ENCODE data around the gene UMODL1. TPM values are rescaled to one million over a fixed set of nuclear protein-coding genes. Genes with fewer than 3 reads are reported as not detected.

UMODL1 gene
- total and polyA plus RNA-seq, 2 donors (not counting 1 experiment from before 2014, with no cell fraction given) = not detected

DNA sequence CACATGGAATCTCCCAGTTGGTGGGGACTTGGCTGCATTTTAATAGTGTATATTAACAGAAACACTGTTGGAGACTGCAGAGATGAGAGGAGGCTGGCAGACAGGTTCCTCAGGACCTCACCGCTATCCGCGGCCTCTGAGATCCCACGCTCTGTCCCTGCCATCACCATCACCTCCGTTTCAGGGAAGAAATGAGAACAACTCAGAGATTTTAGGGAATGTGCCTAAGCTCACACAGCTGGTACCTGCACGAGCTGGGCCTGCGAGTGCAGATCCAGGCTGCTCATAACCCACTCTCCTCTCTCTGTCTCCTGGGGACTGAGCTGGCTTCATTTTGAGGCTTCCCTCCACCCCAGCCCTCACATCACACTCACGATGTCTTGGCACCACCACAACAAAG is 62.0 kb downstream of the UMODL1 start:
- Histone ChIP-seq H3K27ac (ENCODE audit: insufficient read depth, low read length) (no peak overlapping the region), H3K4me1 (ENCODE audit: control insufficient read depth, extremely low read depth, insufficient read depth, low read length) (no peaks in the 10 kb centered on the region), H3K9ac (ENCODE audit: insufficient read depth, low read length) (no peak overlapping the region), H4K20me1 (ENCODE audit: control insufficient read depth, extremely low read depth, insufficient read depth, low read length) (no peaks in the 10 kb centered on the region), H3K4me3 (replicated peaks in 1 of 4; ENCODE audit: control extremely low read depth in 1 of 4, insufficient read depth in 1 of 4, low read depth in 3 of 4, low read length in 4 of 4) (no peak overlapping the region), H3K27me3 (ENCODE audit: control insufficient read depth, insufficient read depth, low read length) (peaks cover 13% of the 10 kb centered on the region), H3K36me3 (ENCODE audit: control insufficient read depth, insufficient read depth, low read length) (no peaks in the 10 kb centered on the region), H2AFZ (ENCODE audit: low read length) (no peak overlapping the region), H3K4me2 (ENCODE audit: extremely low read depth, insufficient read depth, low read length) (no peak overlapping the region), H3K79me2 (ENCODE audit: control insufficient read depth, insufficient read depth, low read length) (no peaks in the 10 kb centered on the region), H3K9me3 (ENCODE audit: control insufficient read depth, insufficient read depth, low read depth, low read length) (no peaks in the 10 kb centered on the region)
- TF ChIP-seq, protein P1, sequence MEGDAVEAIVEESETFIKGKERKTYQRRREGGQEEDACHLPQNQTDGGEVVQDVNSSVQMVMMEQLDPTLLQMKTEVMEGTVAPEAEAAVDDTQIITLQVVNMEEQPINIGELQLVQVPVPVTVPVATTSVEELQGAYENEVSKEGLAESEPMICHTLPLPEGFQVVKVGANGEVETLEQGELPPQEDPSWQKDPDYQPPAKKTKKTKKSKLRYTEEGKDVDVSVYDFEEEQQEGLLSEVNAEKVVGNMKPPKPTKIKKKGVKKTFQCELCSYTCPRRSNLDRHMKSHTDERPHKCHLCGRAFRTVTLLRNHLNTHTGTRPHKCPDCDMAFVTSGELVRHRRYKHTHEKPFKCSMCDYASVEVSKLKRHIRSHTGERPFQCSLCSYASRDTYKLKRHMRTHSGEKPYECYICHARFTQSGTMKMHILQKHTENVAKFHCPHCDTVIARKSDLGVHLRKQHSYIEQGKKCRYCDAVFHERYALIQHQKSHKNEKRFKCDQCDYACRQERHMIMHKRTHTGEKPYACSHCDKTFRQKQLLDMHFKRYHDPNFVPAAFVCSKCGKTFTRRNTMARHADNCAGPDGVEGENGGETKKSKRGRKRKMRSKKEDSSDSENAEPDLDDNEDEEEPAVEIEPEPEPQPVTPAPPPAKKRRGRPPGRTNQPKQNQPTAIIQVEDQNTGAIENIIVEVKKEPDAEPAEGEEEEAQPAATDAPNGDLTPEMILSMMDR (conservative IDR thresholded peaks at IDR 0.05 in 1 of 2, IDR thresholded peaks at IDR 0.05 in 1 of 2; ENCODE audit: low read depth in 1 of 2, low read length in 2 of 2) = no peak
- no peak for TF ChIP-seq EZH2 (IDR thresholded peaks at IDR 0.05; ENCODE audit: low read length, missing control alignments)
- no peak for DNase-seq (ENCODE audit: low read depth in 2 of 2)

DNA sequence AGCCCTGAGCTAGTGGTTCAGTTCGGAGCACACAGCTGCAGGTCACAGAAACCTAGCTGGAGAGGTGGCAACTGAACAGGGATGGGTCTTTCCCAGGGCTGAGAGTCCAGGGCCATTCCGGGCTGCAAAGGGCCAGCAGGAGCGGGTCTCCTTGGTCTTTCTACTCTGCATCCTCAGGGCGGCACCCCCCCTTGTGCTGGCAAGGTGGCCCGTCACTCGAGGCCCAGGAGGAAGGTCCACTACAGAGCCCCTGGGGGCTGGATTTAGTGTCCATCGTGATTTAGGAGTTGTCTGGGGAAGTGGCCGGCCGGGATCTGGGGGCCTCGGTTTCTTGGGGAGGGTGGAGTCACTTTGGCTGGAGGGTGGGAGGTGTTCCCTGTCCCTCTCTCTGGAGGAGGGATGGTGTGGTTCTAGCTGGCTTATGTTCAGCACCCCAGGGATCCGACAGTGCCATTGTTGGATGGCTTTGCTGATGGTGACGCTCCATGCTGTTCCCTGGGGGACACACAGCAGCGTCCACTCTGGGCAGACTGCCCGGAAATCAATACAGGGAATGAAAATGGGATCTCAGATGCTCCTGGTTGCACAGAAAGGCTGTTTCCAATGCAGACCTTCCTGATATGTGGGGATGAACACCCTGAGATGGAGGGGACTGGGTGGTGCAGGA is 64.4 kb downstream of the UMODL1 start:
- H3K36me3 ChIP-seq (ENCODE audit: control insufficient read depth, insufficient read depth, low read length) = no peaks in the 10 kb centered on the region

DNA sequence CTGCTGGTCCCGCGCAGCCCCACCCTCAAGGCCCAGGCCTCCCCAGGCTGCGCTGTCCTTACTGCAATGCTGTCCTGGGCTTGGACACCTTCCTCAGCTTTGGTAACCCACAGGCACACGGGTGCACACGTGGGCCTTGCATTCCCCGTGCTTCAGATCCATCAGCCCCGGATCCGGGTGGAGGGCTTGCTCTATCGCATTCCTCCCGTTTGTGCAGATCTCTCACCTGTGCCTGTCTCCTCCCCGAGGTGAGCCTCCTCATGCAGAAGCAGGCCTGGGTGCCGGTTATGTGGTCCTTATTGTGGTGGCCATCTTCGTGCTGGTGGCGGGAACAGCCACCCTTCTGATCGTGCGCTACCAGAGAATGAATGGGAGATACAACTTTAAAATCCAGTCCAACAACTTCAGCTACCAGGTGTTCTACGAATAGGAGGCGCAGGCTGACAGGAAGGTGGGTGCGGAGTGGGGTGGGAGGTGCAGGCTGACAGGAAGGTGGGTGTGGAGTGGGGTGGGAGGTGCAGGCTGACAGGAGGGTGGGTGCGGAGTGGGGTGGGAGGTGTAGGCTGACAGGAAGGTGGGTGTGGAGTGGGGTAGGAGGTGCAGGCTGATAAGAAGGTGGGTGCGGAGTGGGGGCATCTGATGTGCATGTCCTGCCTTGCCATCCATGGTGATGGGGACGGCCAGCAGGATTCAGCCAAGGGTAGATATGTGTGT is 66.2 kb downstream of the UMODL1 start:
- no peak overlapping the region for H3K4me3 ChIP-seq (replicated peaks in 1 of 4; ENCODE audit: control extremely low read depth in 1 of 4, insufficient read depth in 1 of 4, low read depth in 3 of 4, low read length in 4 of 4)
- H3K4me1 ChIP-seq (ENCODE audit: control insufficient read depth, extremely low read depth, insufficient read depth, low read length) = no peaks in the 10 kb centered on the region
- DNase-seq (ENCODE audit: low read depth in 2 of 2) = no peak
- TF ChIP-seq, protein P1 (conservative IDR thresholded peaks at IDR 0.05 in 1 of 2, IDR thresholded peaks at IDR 0.05 in 1 of 2; ENCODE audit: low read depth in 1 of 2, low read length in 2 of 2) = no peak
- TF ChIP-seq EZH2 (IDR thresholded peaks at IDR 0.05; ENCODE audit: low read length, missing control alignments) = no peak
- H3K27me3 ChIP-seq (ENCODE audit: control insufficient read depth, insufficient read depth, low read length) = peaks cover 9% of the 10 kb centered on the region
- H3K9me3 ChIP-seq (ENCODE audit: control insufficient read depth, insufficient read depth, low read depth, low read length) = no peaks in the 10 kb centered on the region
- H3K9ac ChIP-seq (ENCODE audit: insufficient read depth, low read length) = no peak overlapping the region
- no peak overlapping the region for H3K27ac ChIP-seq (ENCODE audit: insufficient read depth, low read length)
- no peaks in the 10 kb centered on the region for H4K20me1 ChIP-seq (ENCODE audit: control insufficient read depth, extremely low read depth, insufficient read depth, low read length)
- no peak overlapping the region for H2AFZ ChIP-seq (ENCODE audit: low read length)
- H3K4me2 ChIP-seq (ENCODE audit: extremely low read depth, insufficient read depth, low read length) = no peak overlapping the region
- no peaks in the 10 kb centered on the region for H3K36me3 ChIP-seq (ENCODE audit: control insufficient read depth, insufficient read depth, low read length)
- H3K79me2 ChIP-seq (ENCODE audit: control insufficient read depth, insufficient read depth, low read length) = no peaks in the 10 kb centered on the region

More for the DNA sequence above, 64.4 kb downstream of the UMODL1 start:
- TF ChIP-seq EZH2 (IDR thresholded peaks at IDR 0.05; ENCODE audit: low read length, missing control alignments) = no peak
- TF ChIP-seq, protein P1 (conservative IDR thresholded peaks at IDR 0.05 in 1 of 2, IDR thresholded peaks at IDR 0.05 in 1 of 2; ENCODE audit: low read depth in 1 of 2, low read length in 2 of 2) = no peak
- Histone ChIP-seq H3K4me3 (replicated peaks in 1 of 4; ENCODE audit: control extremely low read depth in 1 of 4, insufficient read depth in 1 of 4, low read depth in 3 of 4, low read length in 4 of 4) (no peak overlapping the region), H3K4me1 (ENCODE audit: control insufficient read depth, extremely low read depth, insufficient read depth, low read length) (no peaks in the 10 kb centered on the region), H4K20me1 (ENCODE audit: control insufficient read depth, extremely low read depth, insufficient read depth, low read length) (no peaks in the 10 kb centered on the region), H3K9ac (ENCODE audit: insufficient read depth, low read length) (no peak overlapping the region), H3K27ac (ENCODE audit: insufficient read depth, low read length) (no peak overlapping the region), H3K9me3 (ENCODE audit: control insufficient read depth, insufficient read depth, low read depth, low read length) (no peaks in the 10 kb centered on the region), H3K4me2 (ENCODE audit: extremely low read depth, insufficient read depth, low read length) (no peak overlapping the region), H3K27me3 (ENCODE audit: control insufficient read depth, insufficient read depth, low read length) (peaks cover 13% of the 10 kb centered on the region), H2AFZ (ENCODE audit: low read length) (no peak overlapping the region), H3K79me2 (ENCODE audit: control insufficient read depth, insufficient read depth, low read length) (no peaks in the 10 kb centered on the region)
- no peak for DNase-seq (ENCODE audit: low read depth in 2 of 2)

Data from fibroblast of lung (primary cell).